H1 (cell line): Measurements from ENCODE around the gene AK8. TPM values are rescaled to one million over a fixed set of nuclear protein-coding genes. Genes with fewer than 3 reads are reported as not detected.

Source experiments
- CTCF ChIA-PET: fragments of 300-600 bp; sonication (Branson Sonifier 250); formaldehyde crosslinking; loops from one replicate; lab custom pipeline; 2021; ENCODE audit not compliant: partially characterized antibody; lab: Charles Lee
- POLR2A ChIA-PET: fragments of 300-600 bp; sonication (Branson Sonifier 250); formaldehyde crosslinking; loops from one replicate; lab custom pipeline; 2021; ENCODE audit warnings: inconsistent platforms; ENCODE audit not compliant: partially characterized antibody; lab: Charles Lee
- DNase-seq, 2 experiments: peaks; one replicate each; pipeline versions ENCODE4 v3.0.0 to v3.0.0-alpha.2; 2010 to 2022; ENCODE audit warnings: low spot score in 2 of 2, low read depth in 1 of 2, mixed read lengths in 1 of 2
- FAIRE-seq: peaks from 2 replicates; lab custom pipeline; 2011; peaks lifted over from hg19 to GRCh38; lab: Jason Lieb, UNC
- H2AFZ ChIP-seq: 2 replicates; pipeline ENCODE4 v1.8.1; 2012; ENCODE audit warnings: low read length, inconsistent platforms
- H2AK5ac ChIP-seq: 2 replicates; pipeline ENCODE4 v1.6.1; 2013; ENCODE audit warnings: low read depth, low read length
- H2BK120ac ChIP-seq: replicated peaks from 2 replicates; pipeline ENCODE3; 2013; ENCODE audit warnings: low read depth, low read length, inconsistent platforms
- H2BK12ac ChIP-seq: 2 replicates; pipeline ENCODE4 v1.6.1; 2013; ENCODE audit warnings: low read depth, low read length
- H2BK15ac ChIP-seq: 2 replicates; pipeline ENCODE4 v1.6.1; 2013; ENCODE audit warnings: low read length
- H2BK20ac ChIP-seq: 2 replicates; pipeline ENCODE4 v1.6.1; 2013; ENCODE audit warnings: low read length
- H2BK5ac ChIP-seq: 2 replicates; pipeline ENCODE4 v1.6.1; 2013; ENCODE audit warnings: low read depth, low read length
- H3K14ac ChIP-seq: 2 replicates; pipeline ENCODE4 v1.6.1; 2013; ENCODE audit warnings: inconsistent platforms; ENCODE audit not compliant: insufficient read length
- H3K18ac ChIP-seq: 2 replicates; pipeline ENCODE4 v1.6.1; 2013; ENCODE audit warnings: low read length; ENCODE audit errors: extremely low read depth
- H3K23ac ChIP-seq: 2 replicates; pipeline ENCODE4 v1.6.1; 2013; ENCODE audit warnings: inconsistent platforms; ENCODE audit not compliant: insufficient read length
- H3K23me2 ChIP-seq: 2 replicates; pipeline ENCODE4 v1.6.1; 2013; ENCODE audit warnings: low read depth, low read length
- H3K27ac ChIP-seq: 2 replicates; pipeline ENCODE4 v1.6.1; 2011; ENCODE audit warnings: low read depth, low read length, inconsistent platforms
- H3K27me3 ChIP-seq, 4 experiments: replicated peaks in 1 of 4; 1 replicate in 1 of 4; 2 replicates in 3 of 4; pipeline versions ENCODE4 v1.6.1 to v1.8.1; 2011 to 2013; ENCODE audit warnings: low read length in 3 of 4, mild to moderate bottlenecking in 3 of 4, inconsistent platforms in 2 of 4, mixed read lengths in 2 of 4, moderate library complexity in 1 of 4; ENCODE audit not compliant: control insufficient read depth in 3 of 4, insufficient read depth in 3 of 4; ENCODE audit errors: extremely low read depth in 1 of 4
- H3K36me3 ChIP-seq, 4 experiments: 2 replicates each; pipeline versions ENCODE4 v1.6.1 to v1.8.1; 2011 to 2013; ENCODE audit warnings: mild to moderate bottlenecking in 4 of 4, low read length in 3 of 4, moderate library complexity in 2 of 4, control low read depth in 1 of 4, inconsistent platforms in 1 of 4; ENCODE audit not compliant: insufficient read depth in 4 of 4, control insufficient read depth in 2 of 4
- H3K4ac ChIP-seq: replicated peaks from 2 replicates; pipeline ENCODE3; 2013; ENCODE audit warnings: low read length, low read depth, mixed read lengths, inconsistent platforms; ENCODE audit not compliant: insufficient read length
- H3K4me1 ChIP-seq, 4 experiments: replicated peaks in 1 of 4; 1 replicate in 1 of 4; 2 replicates in 3 of 4; pipeline versions ENCODE4 v1.6.1 to v1.8.1; 2011 to 2013; ENCODE audit warnings: low read length in 3 of 4, inconsistent platforms in 2 of 4, mixed read lengths in 1 of 4; ENCODE audit not compliant: insufficient read depth in 4 of 4, control insufficient read depth in 3 of 4
- H3K4me2 ChIP-seq, 2 experiments: 2 replicates each; pipeline versions ENCODE4 v1.6.1 to v1.8.1; 2011 to 2013; ENCODE audit warnings: low read depth in 2 of 2, low read length in 2 of 2, control low read depth in 1 of 2, inconsistent platforms in 1 of 2, mild to moderate bottlenecking in 1 of 2; ENCODE audit not compliant: insufficient read depth in 1 of 2
- H3K4me3 ChIP-seq, 4 experiments: fragments of 200-600, 300-600 bp in 1 of 4; sonication (generic), shearing (Covaris generic), sonication (Bioruptor Twin) in 1 of 4; 2 replicates each; pipeline versions ENCODE4 v1.5.1 to v1.8.1; 2011 to 2016; ENCODE audit warnings: low read length in 4 of 4, low read depth in 3 of 4, control low read depth in 2 of 4, inconsistent platforms in 2 of 4, mild to moderate bottlenecking in 2 of 4, mixed read lengths in 1 of 4, moderate library complexity in 1 of 4; ENCODE audit not compliant: insufficient read depth in 2 of 4; ENCODE audit errors: extremely low read depth in 1 of 4
- H3K56ac ChIP-seq: replicated peaks from 2 replicates; pipeline ENCODE3; 2013; ENCODE audit warnings: low read depth, mild to moderate bottlenecking, mixed read lengths, low read length, inconsistent platforms; ENCODE audit not compliant: insufficient read length
- H3K79me1 ChIP-seq: 2 replicates; pipeline ENCODE4 v1.6.1; 2013; ENCODE audit warnings: low read depth, low read length, control low read depth
- H3K79me2 ChIP-seq, 2 experiments: 2 replicates each; pipeline versions ENCODE4 v1.6.1 to v1.8.1; 2012 to 2013; ENCODE audit warnings: low read length in 2 of 2, mild to moderate bottlenecking in 2 of 2, inconsistent platforms in 1 of 2; ENCODE audit not compliant: insufficient read depth in 2 of 2, control insufficient read depth in 1 of 2
- H3K9ac ChIP-seq, 4 experiments: replicated peaks in 1 of 4; 1 replicate in 1 of 4; 2 replicates in 3 of 4; pipeline versions ENCODE4 v1.6.1 to v1.8.1; 2011 to 2013; ENCODE audit warnings: low read depth in 3 of 4, low read length in 3 of 4, control low read depth in 2 of 4, mild to moderate bottlenecking in 2 of 4, moderate library complexity in 2 of 4, inconsistent platforms in 1 of 4; ENCODE audit errors: extremely low read depth in 1 of 4
- H3K9me3 ChIP-seq, 2 experiments: 2 replicates each; pipeline versions ENCODE4 v1.6.1 to v1.8.1; 2012 to 2013; ENCODE audit warnings: mild to moderate bottlenecking in 2 of 2, moderate library complexity in 2 of 2, control low read depth in 1 of 2, inconsistent platforms in 1 of 2, low read depth in 1 of 2, low read length in 1 of 2, mixed read lengths in 1 of 2; ENCODE audit not compliant: insufficient read depth in 2 of 2
- H4K20me1 ChIP-seq, 2 experiments: replicated peaks in 1 of 2; 2 replicates each; pipeline versions ENCODE3 to v1.8.1; 2011 to 2013; ENCODE audit warnings: inconsistent platforms in 2 of 2, low read length in 2 of 2, mild to moderate bottlenecking in 1 of 2; ENCODE audit not compliant: insufficient read depth in 2 of 2, control insufficient read depth in 1 of 2
- H4K5ac ChIP-seq: 2 replicates; pipeline ENCODE4 v1.6.1; 2013; ENCODE audit warnings: low read length, low read depth, mixed read lengths, inconsistent platforms; ENCODE audit not compliant: insufficient read length
- H4K8ac ChIP-seq: 2 replicates; pipeline ENCODE4 v1.8.0; 2013; ENCODE audit warnings: mild to moderate bottlenecking, moderate library complexity, low read length, inconsistent platforms; ENCODE audit not compliant: insufficient read depth; ENCODE audit errors: extremely low read depth
- H4K91ac ChIP-seq: replicated peaks from 2 replicates; pipeline ENCODE3; 2013; ENCODE audit warnings: low read length, mixed read lengths, inconsistent platforms; ENCODE audit not compliant: insufficient read length
- ASH2L ChIP-seq: fragments of 200-600, 300-600 bp; sonication (generic); IDR thresholded peaks from one replicate; pipeline ENCODE4 v1.7.1; 2017; ENCODE audit warnings: low read length
- CREB1 ChIP-seq: IDR thresholded peaks from 2 replicates; pipeline ENCODE4 v1.6.1; 2012; ENCODE audit warnings: inconsistent platforms
- JUN ChIP-seq: IDR thresholded peaks from 2 replicates; pipeline ENCODE4 v1.6.1; 2011; ENCODE audit warnings: low read depth, mild to moderate bottlenecking, improper control_type of control experiment, low read length
- MAX ChIP-seq: IDR thresholded peaks from 2 replicates; pipeline ENCODE4 v1.6.1; 2012; ENCODE audit warnings: inconsistent platforms
- POLR2A ChIP-seq, 2 experiments: IDR thresholded peaks; 1 replicate in 1 of 2; 2 replicates in 1 of 2; pipeline ENCODE4 v1.6.1; 2011; ENCODE audit warnings: low read depth in 2 of 2, low read length in 2 of 2, mild to moderate bottlenecking in 2 of 2; ENCODE audit errors: control extremely low read depth in 1 of 2
- POLR2AphosphoS5 ChIP-seq: IDR thresholded peaks from 2 replicates; pipeline ENCODE4 v1.6.1; 2011; ENCODE audit warnings: low read depth, low read length
- SIX5 ChIP-seq: IDR thresholded peaks from 2 replicates; pipeline ENCODE4 v1.6.1; 2011; ENCODE audit warnings: mild to moderate bottlenecking, low read depth, low read length
- TAF1 ChIP-seq: IDR thresholded peaks from 2 replicates; pipeline ENCODE4 v1.6.1; 2011; ENCODE audit warnings: mild to moderate bottlenecking, low read depth, low read length
- WGBS, 2 experiments: shearing (Covaris generic) in 1 of 2; methylation state at CpG; one replicate each; pipeline versions ENCODE4 v1.1.6 to v1.1.7; 2013 to 2015; ENCODE audit warnings: low lambda C conversion rate in 2 of 2, mixed read lengths in 2 of 2, inconsistent platforms in 1 of 2, low coverage in 1 of 2, missing lambda C conversion rate in 1 of 2; ENCODE audit not compliant: insufficient replicate concordance in 2 of 2, insufficient coverage in 1 of 2, insufficient read length in 1 of 2; ENCODE audit errors: extremely low coverage in 1 of 2, missing lambda C conversion rate in 1 of 2; 5-methylcytosine and 5-hydroxymethylcytosine counted together
- polyA plus RNA-seq, 7 experiments: library from polyadenylated mRNA; depleted of rRNA in 3 of 7; stranded (reverse) in 5 of 7; unstranded in 2 of 7; fragments of >200 nt in 5 of 7; fragments of 200-250 nt in 2 of 7; gene quantifications; 1 replicate in 5 of 7; 2 replicates in 1 of 7; 4 replicates in 1 of 7; pipeline versions ENCODE4 v1.2.1 to v1.2.3, GENCODE V29; 2011 to 2013; ENCODE audit warnings: missing spikeins in 2 of 7, mixed read lengths in 2 of 7
- total RNA-seq: library from RNA; stranded (reverse); fragmentation: NEBNext Ultra II Directional; extraction: Animal tissue kit (Norgen Biotek cat#: 25700); gene quantifications from 2 replicates; pipeline ENCODE4 v1.2.1, GENCODE V29; 2021

The AK8 gene
- total and polyA plus RNA-seq, 2 of the 8 experiments (the other 6 are each of a cell fraction or from before 2014, with no cell fraction given) = 0.35 to 0.48 TPM

- no peak overlapping the region for H2AFZ ChIP-seq
- H3K23ac ChIP-seq = no peak overlapping the region
- H3K4ac ChIP-seq = no peak overlapping the region
- no peaks in the 10 kb centered on the region for H3K79me1 ChIP-seq
- no peak overlapping the region for H3K4me2 ChIP-seq
- H2BK15ac ChIP-seq = no peak overlapping the region
- H3K23me2 ChIP-seq = no peaks in the 10 kb centered on the region
- no peaks in the 10 kb centered on the region for H3K4me1 ChIP-seq
- H2BK120ac ChIP-seq = no peak overlapping the region
- H4K20me1 ChIP-seq = no peaks in the 10 kb centered on the region
- no peak overlapping the region for H4K8ac ChIP-seq
- no peak overlapping the region for H4K5ac ChIP-seq
- no peak overlapping the region for H3K56ac ChIP-seq
- no peaks in the 10 kb centered on the region for H3K79me2 ChIP-seq
- peaks cover 0 to 61% (median 49%) of the 10 kb centered on the region in 4 experiments; a peak in 6 of 7 replicates for H3K27me3 ChIP-seq
- H2BK5ac ChIP-seq = no peak overlapping the region
- ChIA-PET POLR2A (no interaction called here), CTCF (interaction anchor here (0.7 to 2.5 kb wide), 3 partner anchors 25 to 1202 kb away, joined by 3 to 8 read pairs (median 3); no protein-coding TSS in a partner anchor)
- no peak overlapping the region for H3K27ac ChIP-seq
- H4K91ac ChIP-seq = no peak overlapping the region
- H3K9me3 ChIP-seq = no peaks in the 10 kb centered on the region; a peak in 1 of 4 replicates
- H3K18ac ChIP-seq = no peak overlapping the region
- 85% methylated on average over 16 of the region's 16 CpGs; no CpG with 5 or more reads in 1 of the 2 experiments for WGBS, 2 experiments
- no peaks in the 10 kb centered on the region for H3K36me3 ChIP-seq
- H3K9ac ChIP-seq = no peak overlapping the region
- H2BK12ac ChIP-seq = no peak overlapping the region
- H3K4me3 ChIP-seq = no peak overlapping the region
- DNase-seq (no peak), FAIRE-seq (no peak)
- TF ChIP-seq POLR2AphosphoS5 (no peak), TAF1 (no peak), SIX5 (no peak), CREB1 (no peak), MAX (no peak), POLR2A (IDR thresholded peaks at IDR 0.05; ENCODE audit: control extremely low read depth in 1 of 2, low read depth in 2 of 2, low read length in 2 of 2) (no peak), ASH2L (no peak), JUN (no peak)
- no peak overlapping the region for H2BK20ac ChIP-seq
- H3K14ac ChIP-seq = no peak overlapping the region
- no peak overlapping the region for H2AK5ac ChIP-seq
Measured at GRCh38 chr9:132793606-132794580, 84.2 kb downstream of the AK8 start.
